C1 segment of cervical spinal cord (tissue), 14 donors: Measurements from ENCODE around the gene SUGCT.
A peak's percentile ranks its signal among the peaks of the same experiment; 100 is the strongest.
"Not testable (repeated sequence)": the region's sequence is repeated elsewhere in the genome, so short reads cannot be mapped to it uniquely, and the experiment has no call there.

Experiments used
- DNase-seq, 14 donors: peaks; one replicate each; lab custom pipeline; 2025; lab: John Stamatoyannopoulos, UW

The SUGCT gene

GRCh38 chr7:40248681-40249080 lies 113.9 kb downstream of the SUGCT start:
- no peak for DNase-seq

GRCh38 chr7:40253444-40253843 lies 118.6 kb downstream of the SUGCT start:
- not testable (repeated sequence) for DNase-seq

GRCh38 chr7:40263752-40264390 lies 129.1 kb downstream of the SUGCT start:
- no peak for DNase-seq

GRCh38 chr7:40267583-40267982 lies 132.8 kb downstream of the SUGCT start:
- no peak for DNase-seq

GRCh38 chr7:40268810-40269209 lies 134.0 kb downstream of the SUGCT start:
- not testable (repeated sequence) for DNase-seq

- no peak for DNase-seq
Measured at GRCh38 chr7:40276061-40276460, 141.3 kb downstream of the SUGCT start.

- no peak for DNase-seq
Measured at GRCh38 chr7:40279991-40280390, 145.2 kb downstream of the SUGCT start.

- no peak for DNase-seq
Measured at GRCh38 chr7:40282858-40283257, 148.1 kb downstream of the SUGCT start.

GRCh38 chr7:40283391-40283790 lies 148.6 kb downstream of the SUGCT start:
- DNase-seq: no peak

GRCh38 chr7:40288827-40289226 lies 154.0 kb downstream of the SUGCT start:
- no peak for DNase-seq

- no peak for DNase-seq
Measured at GRCh38 chr7:40297741-40298311, 163.0 kb downstream of the SUGCT start.

- DNase-seq: no peak
Measured at GRCh38 chr7:40298421-40298820, 163.6 kb downstream of the SUGCT start.

- DNase-seq: no peak
Measured at GRCh38 chr7:40299097-40299496, 164.3 kb downstream of the SUGCT start.

- DNase-seq: no peak
Measured at GRCh38 chr7:40300146-40300670, 165.4 kb downstream of the SUGCT start.

- DNase-seq: no peak
Measured at GRCh38 chr7:40301486-40302068, 166.8 kb downstream of the SUGCT start.

GRCh38 chr7:40303996-40304395 lies 169.2 kb downstream of the SUGCT start:
- DNase-seq: no peak

- no peak for DNase-seq
Measured at GRCh38 chr7:40305229-40305628, 170.4 kb downstream of the SUGCT start.

GRCh38 chr7:40306025-40306424 lies 171.2 kb downstream of the SUGCT start:
- DNase-seq: no peak

GRCh38 chr7:40306596-40306995 lies 171.8 kb downstream of the SUGCT start:
- DNase-seq: no peak

GRCh38 chr7:40310258-40310657 lies 175.5 kb downstream of the SUGCT start:
- no peak for DNase-seq

- DNase-seq: no peak
Measured at GRCh38 chr7:40311307-40311706, 176.5 kb downstream of the SUGCT start.

- peak in 1 of 14 donors; percentile 2 for DNase-seq
Measured at GRCh38 chr7:40315277-40315676, 180.5 kb downstream of the SUGCT start.

- no peak for DNase-seq
Measured at GRCh38 chr7:40316176-40316575, 181.4 kb downstream of the SUGCT start.
